NB4 (cell line): ENCODE results near the gene LAMB3.

Experiments
- DNase-seq: peaks from one replicate; pipeline ENCODE4 v3.0.0; 2010; ENCODE audit warnings: low read depth
- H3K4me3 ChIP-seq: one replicate; pipeline ENCODE4 v1.5.1; 2011; ENCODE audit warnings: mild to moderate bottlenecking, low read depth, low read length, moderate library complexity
- CTCF ChIP-seq: IDR thresholded peaks from one replicate; pipeline ENCODE4 v1.5.1; 2012; ENCODE audit warnings: low read depth, low read length
- MAX ChIP-seq: IDR thresholded peaks from 2 replicates; pipeline ENCODE4 v1.6.1; 2011; ENCODE audit warnings: low read depth, low read length
- MYC ChIP-seq: IDR thresholded peaks from 2 replicates; pipeline ENCODE4 v1.6.1; 2011; ENCODE audit warnings: low read depth, low read length
- POLR2A ChIP-seq: IDR thresholded peaks from 2 replicates; pipeline ENCODE4 v1.6.1; 2011; ENCODE audit warnings: mild to moderate bottlenecking; ENCODE audit not compliant: insufficient read length; ENCODE audit errors: extremely low read depth

LAMB3 gene

GRCh38 chr1:209614151-209614420 lies 38.1 kb downstream of the LAMB3 start:
- TF ChIP-seq CTCF (no peak), MYC (no peak), MAX (no peak), POLR2A (no peak)
- no peak overlapping the region for H3K4me3 ChIP-seq
- no peak for DNase-seq

- H3K4me3 ChIP-seq: no peak overlapping the region
- TF ChIP-seq CTCF (no peak), MYC (no peak), POLR2A (no peak), MAX (no peak)
- DNase-seq: no peak
These were observed 38.6 kb downstream of the LAMB3 start for GRCh38 chr1:209613400-209614150.

- no peak for DNase-seq
- no peak for TF ChIP-seq CTCF
- TF ChIP-seq POLR2A: no peak
- no peak for TF ChIP-seq MYC
- no peak for TF ChIP-seq MAX
- no peak overlapping the region for H3K4me3 ChIP-seq
These were observed 39.4 kb downstream of the LAMB3 start for GRCh38 chr1:209612646-209613399.

GRCh38 chr1:209611771-209612570 lies 40.3 kb downstream of the LAMB3 start:
- DNase-seq: no peak
- TF ChIP-seq CTCF (peak; percentile 16), MAX (no peak), POLR2A (no peak), MYC (no peak)
- no peak overlapping the region for H3K4me3 ChIP-seq

- TF ChIP-seq MYC (no peak), CTCF (no peak), MAX (no peak), POLR2A (no peak)
- DNase-seq: no peak
- no peak overlapping the region for H3K4me3 ChIP-seq
These were observed 41.7 kb downstream of the LAMB3 start for GRCh38 chr1:209610631-209610905.
